GM18873 (cell line): ENCODE results near the gene FAM120B.

Experiments used
- ATAC-seq: cut with Tn5 transposase; IDR thresholded peaks from one replicate; pipeline ENCODE4 v1.9.1; 2021; ENCODE audit warnings: mild to moderate bottlenecking, moderate library complexity, moderate number of reproducible peaks; ENCODE audit not compliant: unreplicated experiment, low FRiP score

The FAM120B gene

GRCh38 chr6:170451762-170452651, 145.4 kb downstream of the FAM120B start:
- ATAC-seq = no peak

GRCh38 chr6:170452767-170453545, 146.4 kb downstream of the FAM120B start:
- ATAC-seq = no peak

- ATAC-seq = no peak
Measured at GRCh38 chr6:170453586-170454511, 147.3 kb downstream of the FAM120B start.

GRCh38 chr6:170454512-170455285, 148.1 kb downstream of the FAM120B start:
- no peak for ATAC-seq

GRCh38 chr6:170455335-170455979, 148.9 kb downstream of the FAM120B start:
- no peak for ATAC-seq

- ATAC-seq = no peak
Measured at GRCh38 chr6:170456334-170456733, 149.8 kb downstream of the FAM120B start.
